K562 (cell line): ENCODE data around the gene NPB. TPM values are rescaled to one million over a fixed set of nuclear protein-coding genes. Genes with fewer than 3 reads are reported as not detected.

ENCODE experiments used
- ARID3A ChIP-seq: IDR thresholded peaks from 2 replicates; pipeline ENCODE4 v1.6.1; 2012; ENCODE audit warnings: low read depth, low read length, improper control_type of control experiment, borderline replicate concordance
- COPS2 ChIP-seq: fragments of 450-650 bp; conservative IDR thresholded peaks from 2 replicates; pipeline ENCODE4 v1.6.1; 2016; ENCODE audit warnings: mild to moderate bottlenecking, moderate library complexity
- FOSL1 ChIP-seq: fragments of 200-800 bp; sonication (Bioruptor generic); conservative IDR thresholded peaks from 2 replicates; pipeline ENCODE4 v1.6.1; 2016; ENCODE audit warnings: missing genetic modification characterization, missing compliant biosample characterization
- FOXP1 ChIP-seq: sonication (generic); formaldehyde crosslinking; IDR thresholded peaks from 2 replicates; pipeline ENCODE4 v1.8.0; 2022; ENCODE audit warnings: mild to moderate bottlenecking, missing genetic modification reagents
- IRF2 ChIP-seq: sonication (generic); formaldehyde crosslinking; IDR thresholded peaks from 2 replicates; pipeline ENCODE4 v1.8.1; 2022; ENCODE audit warnings: mild to moderate bottlenecking, missing genetic modification reagents
- JUN ChIP-seq, 2 experiments: sonication (generic) in 1 of 2; formaldehyde crosslinking in 1 of 2; IDR thresholded peaks; 2 replicates each; pipeline versions ENCODE4 v1.6.1 to v1.8.0; 2012 to 2022; ENCODE audit warnings: borderline replicate concordance in 2 of 2, mild to moderate bottlenecking in 2 of 2, improper control_type of control experiment in 1 of 2, low read depth in 1 of 2, low read length in 1 of 2, missing genetic modification reagents in 1 of 2
- KAT7 ChIP-seq: sonication (generic); formaldehyde crosslinking; IDR thresholded peaks from 2 replicates; pipeline ENCODE4 v1.8.0; 2022; ENCODE audit warnings: missing genetic modification reagents, mild to moderate bottlenecking, borderline replicate concordance
- MAFK ChIP-seq: IDR thresholded peaks from 2 replicates; pipeline ENCODE4 v1.6.1; 2011; ENCODE audit warnings: low read length, improper control_type of control experiment
- MXI1 ChIP-seq: IDR thresholded peaks from 2 replicates; pipeline ENCODE4 v1.6.1; 2011; ENCODE audit warnings: low read depth, mild to moderate bottlenecking, improper control_type of control experiment, low read length
- NR3C1 ChIP-seq: sonication (generic); formaldehyde crosslinking; IDR thresholded peaks from 2 replicates; pipeline ENCODE4 v1.8.1; 2022; ENCODE audit warnings: missing genetic modification reagents
- PHF20 ChIP-seq: fragments of 450-650 bp; IDR thresholded peaks from 2 replicates; pipeline ENCODE4 v1.6.1; 2018; ENCODE audit not compliant: partially characterized antibody
- THRA ChIP-seq: fragments of 450-650 bp; IDR thresholded peaks from 2 replicates; pipeline ENCODE4 v1.6.1; 2017; ENCODE audit warnings: mild to moderate bottlenecking, moderate library complexity
- ZBTB1 ChIP-seq: sonication (generic); formaldehyde crosslinking; IDR thresholded peaks from 2 replicates; pipeline ENCODE4 v1.8.1; 2023; ENCODE audit warnings: missing genetic modification reagents, low read depth, mild to moderate bottlenecking, borderline replicate concordance
- ZHX1 ChIP-seq: fragments of 150-350 bp; conservative IDR thresholded peaks from 2 replicates; pipeline ENCODE4 v1.6.1; 2014; ENCODE audit warnings: low read length
- ZNF253 ChIP-seq: fragments of 250-450 bp; sonication (Bioruptor Pico); conservative IDR thresholded peaks from 2 replicates; pipeline ENCODE4 v1.6.1; 2021; ENCODE audit warnings: mild to moderate bottlenecking
- polyA plus RNA-seq, 8 experiments: library from polyadenylated mRNA; depleted of rRNA in 4 of 8; stranded (reverse) in 5 of 8; unstranded in 3 of 8; fragments of >200 nt; fragmentation: Nextera tagmentation in 2 of 8; fragmentation: Illumina TruSeq in 1 of 8; extraction: Ambion mirVana in 2 of 8; extraction: Trizol in 1 of 8; gene quantifications; 2 replicates each; pipeline versions ENCODE4 v1.2.1 to v1.2.3, GENCODE V29; 2011 to 2014; ENCODE audit warnings: inconsistent platforms in 1 of 8, missing spikeins in 1 of 8
- total RNA-seq, 7 experiments: library from RNA; depleted of rRNA in 6 of 7; stranded (reverse); fragments of >200 nt in 6 of 7; fragmentation: Illumina TruSeq in 2 of 7; extraction: Trizol in 2 of 7; gene quantifications; 2 replicates each; pipeline versions ENCODE4 v1.2.1 to v1.2.3, GENCODE V29; 2011 to 2021; ENCODE audit warnings: low replicate concordance in 1 of 7
- TF ChIP-seq, protein P1 (sequence below): fragments of 200-800 bp; sonication (Bioruptor generic); IDR thresholded peaks from 2 replicates; pipeline ENCODE4 v1.6.1; 2017; ENCODE audit warnings: missing genetic modification characterization, missing compliant biosample characterization

Gene NPB
- total and polyA plus RNA-seq, 9 of the 15 experiments (the other 6 are each of a cell fraction or from before 2014, with no cell fraction given): 0.03 to 0.61 (median 0.14) TPM; not detected in 2

DNA sequence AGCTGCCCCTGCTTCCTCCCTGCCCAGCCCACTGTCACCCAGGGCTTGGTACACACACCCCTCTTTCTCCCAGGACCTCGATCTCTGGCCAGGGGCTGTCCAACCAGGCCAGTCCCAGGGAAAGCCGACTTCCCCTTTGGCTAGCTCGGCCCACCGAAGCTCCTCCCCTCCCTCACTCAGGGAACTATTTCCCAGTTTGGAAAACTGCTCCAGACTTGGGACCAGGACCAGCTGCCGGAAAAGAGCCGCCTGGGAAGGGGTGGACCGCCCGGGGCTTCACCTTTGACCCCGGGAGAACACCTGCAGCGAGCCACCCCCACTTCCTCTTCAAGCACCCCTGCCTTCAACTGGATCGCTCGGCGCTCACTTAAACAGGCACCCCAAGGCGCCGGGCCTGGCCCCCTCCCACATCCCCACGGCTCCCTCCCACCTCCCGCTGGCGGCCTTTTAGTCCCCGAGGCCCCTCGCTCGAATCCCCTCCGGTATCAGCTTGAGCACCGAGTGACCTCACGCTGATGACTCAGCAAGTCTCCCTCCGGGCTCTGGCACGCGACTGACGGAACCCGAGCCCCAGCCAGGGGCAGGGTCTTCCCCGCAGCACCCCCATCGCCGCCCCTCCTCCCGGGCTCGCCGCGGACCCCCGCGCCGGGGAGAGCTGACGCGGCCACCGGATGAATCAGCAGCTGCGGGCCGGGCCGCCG, 24.6 kb downstream of the NPB start (continued):
- TF ChIP-seq KAT7 (CRISPR knock-in tag) (no peak; the same call in 1 of the 2 replicates), MXI1 (no peak; the same call in 1 of the 2 replicates), MAFK (peak; percentile 92), ARID3A (no peak), IRF2 (CRISPR knock-in tag) (no peak), PHF20 (no peak), ZHX1 (no peak), ZBTB1 (CRISPR knock-in tag) (no peak), COPS2 (no peak), FOSL1 (tag) (peak; percentile 81), FOXP1 (CRISPR knock-in tag) (no peak), THRA (no peak), NR3C1 (no peak), ZNF253 (CRISPR knock-in tag) (no peak), JUN (IDR thresholded peaks at IDR 0.05; ENCODE audit: borderline replicate concordance, low read depth, low read length) (peak; percentile 81), JUN (CRISPR knock-in tag; IDR thresholded peaks at IDR 0.05; ENCODE audit: borderline replicate concordance) (no peak)
- TF ChIP-seq, protein P1, sequence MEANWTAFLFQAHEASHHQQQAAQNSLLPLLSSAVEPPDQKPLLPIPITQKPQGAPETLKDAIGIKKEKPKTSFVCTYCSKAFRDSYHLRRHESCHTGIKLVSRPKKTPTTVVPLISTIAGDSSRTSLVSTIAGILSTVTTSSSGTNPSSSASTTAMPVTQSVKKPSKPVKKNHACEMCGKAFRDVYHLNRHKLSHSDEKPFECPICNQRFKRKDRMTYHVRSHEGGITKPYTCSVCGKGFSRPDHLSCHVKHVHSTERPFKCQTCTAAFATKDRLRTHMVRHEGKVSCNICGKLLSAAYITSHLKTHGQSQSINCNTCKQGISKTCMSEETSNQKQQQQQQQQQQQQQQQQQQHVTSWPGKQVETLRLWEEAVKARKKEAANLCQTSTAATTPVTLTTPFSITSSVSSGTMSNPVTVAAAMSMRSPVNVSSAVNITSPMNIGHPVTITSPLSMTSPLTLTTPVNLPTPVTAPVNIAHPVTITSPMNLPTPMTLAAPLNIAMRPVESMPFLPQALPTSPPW: no peak
